Retinal pigment epithelial cell (primary cell): ENCODE measurements around the gene ARHGAP4.

Experiments used
- DNase-seq: peaks from one replicate; pipeline ENCODE4 v3.0.0-alpha.2; 2010; ENCODE audit warnings: low read depth
- H3K4me3 ChIP-seq: 2 replicates; pipeline ENCODE4 v1.5.1; 2011; ENCODE audit warnings: mild to moderate bottlenecking, low read length, control low read depth, moderate library complexity
- TF ChIP-seq, protein P1 (sequence below): conservative IDR thresholded peaks from 2 replicates; pipeline ENCODE4 v1.5.1; 2011; ENCODE audit warnings: low read depth, low read length, control low read depth, inconsistent platforms

ARHGAP4 gene

GRCh38 chrX:153861733-153862310, 64.2 kb downstream of the ARHGAP4 start:
- TF ChIP-seq, protein P1, sequence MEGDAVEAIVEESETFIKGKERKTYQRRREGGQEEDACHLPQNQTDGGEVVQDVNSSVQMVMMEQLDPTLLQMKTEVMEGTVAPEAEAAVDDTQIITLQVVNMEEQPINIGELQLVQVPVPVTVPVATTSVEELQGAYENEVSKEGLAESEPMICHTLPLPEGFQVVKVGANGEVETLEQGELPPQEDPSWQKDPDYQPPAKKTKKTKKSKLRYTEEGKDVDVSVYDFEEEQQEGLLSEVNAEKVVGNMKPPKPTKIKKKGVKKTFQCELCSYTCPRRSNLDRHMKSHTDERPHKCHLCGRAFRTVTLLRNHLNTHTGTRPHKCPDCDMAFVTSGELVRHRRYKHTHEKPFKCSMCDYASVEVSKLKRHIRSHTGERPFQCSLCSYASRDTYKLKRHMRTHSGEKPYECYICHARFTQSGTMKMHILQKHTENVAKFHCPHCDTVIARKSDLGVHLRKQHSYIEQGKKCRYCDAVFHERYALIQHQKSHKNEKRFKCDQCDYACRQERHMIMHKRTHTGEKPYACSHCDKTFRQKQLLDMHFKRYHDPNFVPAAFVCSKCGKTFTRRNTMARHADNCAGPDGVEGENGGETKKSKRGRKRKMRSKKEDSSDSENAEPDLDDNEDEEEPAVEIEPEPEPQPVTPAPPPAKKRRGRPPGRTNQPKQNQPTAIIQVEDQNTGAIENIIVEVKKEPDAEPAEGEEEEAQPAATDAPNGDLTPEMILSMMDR, result no peak
- H3K4me3 ChIP-seq, result no peak overlapping the region
- DNase-seq, result no peak

DNA sequence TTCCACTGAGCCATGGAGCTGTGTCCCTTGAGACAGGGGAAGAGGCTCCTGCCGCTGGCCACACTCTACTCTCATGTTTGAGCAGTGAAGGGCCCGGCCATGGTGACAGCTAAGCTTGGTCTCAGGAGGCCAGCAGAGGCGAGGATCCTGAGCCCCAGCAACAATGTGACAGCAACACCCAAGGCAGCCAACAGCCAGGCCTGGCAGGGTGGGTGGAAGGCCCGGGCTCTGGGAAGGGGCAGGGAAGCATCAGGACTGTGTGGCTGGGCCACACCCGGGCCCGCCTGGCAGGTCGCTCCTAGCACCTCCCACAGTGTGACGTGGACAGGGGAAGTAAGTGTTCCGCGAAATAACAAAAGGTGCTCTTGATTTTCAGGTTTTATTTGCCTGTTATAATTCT, 64.9 kb downstream of the ARHGAP4 start:
- no peak overlapping the region for H3K4me3 ChIP-seq
- TF ChIP-seq, protein P1, result no peak
- no peak for DNase-seq
